Measurements from ENCODE around the gene MTMR6. TPM values are rescaled to one million over a fixed set of nuclear protein-coding genes. Genes with fewer than 3 reads are reported as not detected.

The MTMR6 gene
- total RNA-seq, 8 experiments from 2014 or later: 13.3 to 26.9 (median 18.9) TPM

DNA sequence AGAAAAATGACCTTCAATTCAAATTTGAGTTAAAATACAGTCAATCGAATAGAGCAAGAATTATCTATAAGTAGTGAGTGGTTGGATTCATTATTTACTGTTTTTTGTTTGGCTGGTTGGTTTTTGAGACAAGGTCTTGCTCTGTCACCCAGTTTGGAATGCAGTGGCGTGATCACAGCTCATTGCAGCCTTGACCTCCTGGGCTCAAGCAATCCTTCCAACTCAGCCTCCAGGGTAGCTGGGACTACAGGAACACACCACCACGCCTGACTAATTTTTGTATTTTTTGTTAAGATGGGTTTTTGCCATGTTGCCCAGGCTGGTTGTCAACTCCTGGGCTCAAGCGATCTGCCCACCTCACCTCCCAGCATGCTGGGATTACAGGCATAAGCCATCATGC lies 25.0 kb downstream of the MTMR6 start:
- 72 to 100% (median 97%) methylated on average over 1 to 4 of the region's 4 CpGs for WGBS, 10 experiments
- Histone ChIP-seq H3K27ac (no peak overlapping the region), H3K4me1 (replicated peaks in 1 of 2) (no peaks in the 10 kb centered on the region), H3K4me3 (no peak overlapping the region)
- no peak for ATAC-seq (replicated peaks in 6 of 8)
- in situ Hi-C loops (cut with MboI; ENCODE audit: low pct_unique_long_range_greater_than_20kb in 2 of 9, low sequenced_read_pairs in 9 of 9, unreplicated experiment in 9 of 9): no loop called here

DNA sequence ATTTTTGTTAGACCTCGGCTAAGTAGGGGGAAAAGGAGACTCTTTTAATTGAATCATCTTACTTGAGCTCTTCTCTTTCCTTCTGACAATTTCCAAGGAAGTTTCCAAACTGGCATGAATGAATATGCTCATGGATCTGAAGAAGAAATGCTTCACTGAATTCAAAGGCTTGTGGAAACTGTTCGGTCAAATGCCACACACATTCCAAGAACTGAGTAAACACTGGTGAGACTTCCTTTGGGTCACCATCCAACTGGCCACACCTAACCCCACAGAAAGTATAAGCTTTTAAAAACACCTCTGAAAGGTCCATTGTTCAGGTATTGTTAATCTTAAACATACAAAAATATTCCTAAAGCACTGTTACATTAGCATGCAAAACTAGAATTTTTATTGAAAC lies 33.6 kb downstream of the MTMR6 start:
- Histone ChIP-seq H3K27ac (no peak overlapping the region), H3K4me1 (replicated peaks in 1 of 2) (no peaks in the 10 kb centered on the region), H3K4me3 (no peak overlapping the region)
- in situ Hi-C loops (cut with MboI; ENCODE audit: low pct_unique_long_range_greater_than_20kb in 2 of 9, low sequenced_read_pairs in 9 of 9, unreplicated experiment in 9 of 9): no loop called here
- peak in 1 of 8 experiments; percentile 16 for ATAC-seq (replicated peaks in 6 of 8)
- WGBS, 10 experiments: 42 to 100% (median 91%) methylated on average over 1 to 2 of the region's 2 CpGs; no CpG with 5 or more reads in 2 of the 10 experiments

DNA sequence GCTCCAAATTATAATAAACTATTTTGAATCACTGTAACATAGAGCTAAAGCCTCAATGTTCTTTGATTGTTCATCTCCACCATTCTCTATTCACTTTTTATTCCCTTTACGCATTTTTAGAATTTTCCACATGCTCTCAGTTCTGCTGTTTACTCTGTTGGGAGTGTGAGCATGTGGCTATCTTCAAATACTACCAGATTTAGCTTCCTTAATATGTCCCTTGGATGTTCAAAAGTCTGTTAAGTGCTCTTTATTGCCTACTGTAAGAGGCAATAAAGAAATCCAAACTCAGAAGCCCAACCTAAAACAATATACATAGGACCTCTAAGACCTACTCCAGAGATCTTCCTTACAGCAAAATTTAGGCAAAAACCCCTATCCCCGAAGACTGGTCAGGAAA lies 34.5 kb downstream of the MTMR6 start:
- in situ Hi-C loops (cut with MboI; ENCODE audit: low pct_unique_long_range_greater_than_20kb in 2 of 9, low sequenced_read_pairs in 9 of 9, unreplicated experiment in 9 of 9): no loop called here
- Histone ChIP-seq H3K27ac (no peak overlapping the region), H3K4me1 (replicated peaks in 1 of 2) (no peaks in the 10 kb centered on the region), H3K4me3 (no peak overlapping the region)
- no peak for ATAC-seq (replicated peaks in 6 of 8)
- 83 to 100% (median 89%) methylated on average over 1 to 2 of the region's 2 CpGs for WGBS, 10 experiments

DNA sequence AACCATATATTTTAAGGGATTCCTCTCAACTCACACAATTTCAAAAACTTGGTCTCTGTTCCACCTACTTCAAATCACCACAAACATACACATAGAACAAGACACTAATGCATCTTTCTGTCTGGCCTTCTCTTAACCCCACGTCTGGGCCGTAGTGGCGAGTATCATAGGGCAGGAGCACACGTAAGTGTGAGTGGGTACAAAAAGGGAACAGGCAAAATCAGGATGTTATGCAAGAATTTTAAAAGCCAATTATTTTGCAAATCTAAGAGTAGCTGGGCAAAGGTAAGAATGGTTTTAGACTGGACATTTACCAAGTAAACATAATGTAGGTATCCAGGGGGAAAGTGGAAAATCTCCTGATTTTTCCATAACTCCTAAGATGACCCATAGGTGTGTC lies 35.1 kb downstream of the MTMR6 start:
- H3K27ac ChIP-seq: no peak overlapping the region
- in situ Hi-C loops (cut with MboI; ENCODE audit: low pct_unique_long_range_greater_than_20kb in 2 of 9, low sequenced_read_pairs in 9 of 9, unreplicated experiment in 9 of 9): no loop called here
- 60 to 100% (median 98%) methylated on average over 1 to 4 of the region's 4 CpGs; no CpG with 5 or more reads in 4 of the 10 experiments for WGBS, 10 experiments
- no peak overlapping the region for H3K4me3 ChIP-seq
- no peak for ATAC-seq (replicated peaks in 6 of 8)
- H3K4me1 ChIP-seq (replicated peaks in 1 of 2): no peaks in the 10 kb centered on the region

DNA sequence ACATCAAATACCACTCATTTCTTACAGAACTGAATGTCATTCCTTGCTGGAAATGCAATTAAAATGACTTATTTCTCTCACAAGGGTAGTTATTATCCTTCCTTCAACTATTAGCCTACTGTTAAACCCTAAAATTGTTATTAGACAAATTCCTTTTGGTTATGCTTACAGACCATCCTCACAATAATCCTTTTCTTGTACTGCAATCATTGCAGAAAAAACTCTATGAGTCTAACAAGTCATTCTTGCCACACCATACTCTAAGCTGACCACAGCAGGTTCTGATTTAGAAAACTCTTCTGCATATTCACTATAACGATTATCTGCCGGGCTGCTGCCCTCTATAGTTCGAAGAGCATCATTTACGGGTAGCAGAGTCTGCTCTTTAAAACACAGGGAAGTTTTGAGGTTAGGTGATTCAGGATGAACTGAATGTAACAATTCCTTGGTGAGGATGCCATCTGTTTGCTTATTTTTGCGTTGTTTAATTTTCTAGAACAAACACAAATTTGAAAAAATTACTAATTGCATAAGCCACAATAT lies 38.2 kb downstream of the MTMR6 start:
- Histone ChIP-seq H3K4me1 (replicated peaks in 1 of 2) (no peaks in the 10 kb centered on the region), H3K27ac (no peak overlapping the region), H3K4me3 (no peak overlapping the region)
- ATAC-seq (replicated peaks in 6 of 8): peak; percentile 56 to 99 (median 74)
- 0 to 44% (median 14%) methylated on average over 2 to 5 of the region's 5 CpGs for WGBS, 10 experiments
- in situ Hi-C loops (cut with MboI; ENCODE audit: low pct_unique_long_range_greater_than_20kb in 2 of 9, low sequenced_read_pairs in 9 of 9, unreplicated experiment in 9 of 9): no loop called here

DNA sequence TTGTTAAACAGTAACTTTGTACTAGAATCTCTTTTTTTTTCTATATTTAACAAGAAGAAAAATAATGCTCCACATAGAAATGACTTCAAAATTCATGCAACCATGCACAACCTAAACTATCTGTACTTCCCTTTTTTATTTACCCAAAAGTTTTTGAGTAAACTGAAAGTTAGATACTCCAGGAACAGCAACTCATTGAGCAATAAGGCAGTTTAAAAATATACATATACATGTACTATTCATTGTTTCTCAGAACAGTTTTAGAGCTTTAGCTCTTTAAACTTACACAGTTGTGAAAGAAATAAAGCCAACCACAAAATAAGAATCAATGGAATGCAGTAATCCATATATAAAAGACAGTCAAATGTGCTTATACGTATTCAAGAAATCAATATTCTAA lies 39.2 kb downstream of the MTMR6 start:
- H3K27ac ChIP-seq: no peak overlapping the region
- in situ Hi-C loops (cut with MboI; ENCODE audit: low pct_unique_long_range_greater_than_20kb in 2 of 9, low sequenced_read_pairs in 9 of 9, unreplicated experiment in 9 of 9): no loop called here
- no peak for ATAC-seq (replicated peaks in 6 of 8)
- H3K4me3 ChIP-seq: no peak overlapping the region
- 85 to 100% (median 100%) methylated on average over 1 of the region's 1 CpG; no CpG with 5 or more reads in 2 of the 10 experiments for WGBS, 10 experiments
- no peaks in the 10 kb centered on the region for H3K4me1 ChIP-seq (replicated peaks in 1 of 2)

DNA sequence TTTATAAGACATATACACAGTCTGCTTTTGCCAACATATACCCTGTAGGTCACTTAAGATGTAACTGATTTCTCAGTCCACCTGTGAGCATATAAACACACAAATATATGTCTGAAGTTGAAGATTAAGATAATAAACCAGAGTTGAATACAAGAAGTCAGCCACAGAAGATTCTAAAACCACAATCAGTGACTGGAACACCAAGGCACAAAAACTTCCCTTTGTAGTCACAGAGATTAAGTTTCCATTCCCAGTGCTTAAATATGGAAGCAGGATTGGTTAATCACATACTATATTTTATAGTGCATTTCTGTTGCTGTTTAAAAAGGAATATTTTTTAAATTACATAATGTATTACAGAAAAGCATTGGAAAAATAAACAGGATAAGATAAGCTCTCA lies 39.9 kb downstream of the MTMR6 start:
- in situ Hi-C loops (cut with MboI; ENCODE audit: low pct_unique_long_range_greater_than_20kb in 2 of 9, low sequenced_read_pairs in 9 of 9, unreplicated experiment in 9 of 9): no loop called here
- no peak overlapping the region for H3K4me3 ChIP-seq
- H3K27ac ChIP-seq: no peak overlapping the region
- no peaks in the 10 kb centered on the region for H3K4me1 ChIP-seq (replicated peaks in 1 of 2)
- ATAC-seq (replicated peaks in 6 of 8): no peak

DNA sequence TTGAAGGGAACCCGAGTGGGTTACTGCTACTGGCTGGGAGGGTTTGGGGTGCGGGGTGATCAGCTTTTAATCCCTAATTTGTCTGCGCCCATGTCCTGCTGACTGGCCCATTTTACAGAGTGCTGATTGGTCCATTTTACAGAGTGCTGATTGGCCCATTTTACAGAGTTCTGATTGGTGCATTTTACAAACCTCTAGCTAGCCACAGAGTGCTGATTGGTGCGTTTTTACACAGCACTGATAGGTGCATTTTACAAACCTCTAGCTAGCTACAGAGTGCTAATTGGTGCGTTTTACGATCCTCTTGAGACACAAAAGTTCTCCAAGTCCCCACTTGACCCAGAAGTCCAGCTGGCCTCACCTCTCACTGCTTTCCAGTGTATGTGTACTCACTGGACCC lies 43.2 kb downstream of the MTMR6 start:
- Histone ChIP-seq H3K4me1 (replicated peaks in 1 of 2) (no peaks in the 10 kb centered on the region), H3K4me3 (no peak overlapping the region), H3K27ac (no peak overlapping the region)
- no peak for ATAC-seq (replicated peaks in 6 of 8)
- in situ Hi-C loops (cut with MboI; ENCODE audit: low pct_unique_long_range_greater_than_20kb in 2 of 9, low sequenced_read_pairs in 9 of 9, unreplicated experiment in 9 of 9): no loop called here
- WGBS, 10 experiments: 81 to 100% (median 96%) methylated on average over 2 to 6 of the region's 6 CpGs; no CpG with 5 or more reads in 2 of the 10 experiments

DNA sequence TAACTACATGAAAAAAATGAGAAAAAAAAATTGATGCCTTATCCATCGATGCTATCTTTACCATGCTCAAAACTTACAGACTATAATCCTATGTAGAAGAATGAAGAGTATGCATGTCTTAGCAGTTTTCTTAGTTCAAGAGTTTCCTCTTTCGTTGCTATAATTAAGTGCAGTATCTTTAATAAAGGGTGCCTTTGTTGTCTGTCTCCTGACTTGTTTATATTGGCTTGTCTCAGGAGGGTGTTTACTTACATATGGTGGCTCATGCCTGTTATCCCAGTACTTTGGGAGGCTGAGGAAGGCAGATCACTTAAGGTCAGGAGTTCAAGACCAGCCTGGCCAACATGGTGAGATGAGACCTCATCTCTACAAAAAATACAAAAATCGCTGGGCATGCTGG lies 44.3 kb downstream of the MTMR6 start:
- WGBS, 10 experiments: 79 to 100% (median 93%) methylated on average over 1 to 3 of the region's 3 CpGs; no CpG with 5 or more reads in 1 of the 10 experiments
- no peaks in the 10 kb centered on the region for H3K4me1 ChIP-seq (replicated peaks in 1 of 2)
- ATAC-seq (replicated peaks in 6 of 8): no peak
- no peak overlapping the region for H3K4me3 ChIP-seq
- in situ Hi-C loops (cut with MboI; ENCODE audit: low pct_unique_long_range_greater_than_20kb in 2 of 9, low sequenced_read_pairs in 9 of 9, unreplicated experiment in 9 of 9): no loop called here
- no peak overlapping the region for H3K27ac ChIP-seq

DNA sequence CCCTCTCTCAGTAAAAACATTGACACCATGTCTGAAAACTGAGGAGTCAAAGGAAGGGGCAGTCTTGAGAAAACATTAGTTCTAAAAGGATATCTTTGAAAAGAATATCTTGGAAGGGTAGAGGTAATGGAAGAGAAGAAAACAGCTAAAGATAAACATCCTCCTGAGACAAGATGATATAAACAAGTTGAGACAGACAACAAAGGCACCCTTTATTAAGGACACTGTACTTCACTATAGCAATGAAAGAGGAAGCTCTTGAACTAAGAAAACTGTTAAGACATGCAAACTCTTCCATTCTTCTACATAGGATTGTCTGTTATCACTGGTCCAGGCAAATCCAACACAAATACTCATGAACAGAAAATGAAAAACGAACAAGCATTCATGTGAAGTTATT lies 46.3 kb downstream of the MTMR6 start:
- Histone ChIP-seq H3K4me1 (replicated peaks in 1 of 2) (no peaks in the 10 kb centered on the region), H3K4me3 (no peak overlapping the region), H3K27ac (no peak overlapping the region)
- in situ Hi-C loops (cut with MboI; ENCODE audit: low pct_unique_long_range_greater_than_20kb in 2 of 9, low sequenced_read_pairs in 9 of 9, unreplicated experiment in 9 of 9): no loop called here
- ATAC-seq (replicated peaks in 6 of 8): no peak
- WGBS, 10 experiments: 0% methylated on average over 1 of the region's 1 CpG; no CpG with 5 or more reads in 1 of the 10 experiments

DNA sequence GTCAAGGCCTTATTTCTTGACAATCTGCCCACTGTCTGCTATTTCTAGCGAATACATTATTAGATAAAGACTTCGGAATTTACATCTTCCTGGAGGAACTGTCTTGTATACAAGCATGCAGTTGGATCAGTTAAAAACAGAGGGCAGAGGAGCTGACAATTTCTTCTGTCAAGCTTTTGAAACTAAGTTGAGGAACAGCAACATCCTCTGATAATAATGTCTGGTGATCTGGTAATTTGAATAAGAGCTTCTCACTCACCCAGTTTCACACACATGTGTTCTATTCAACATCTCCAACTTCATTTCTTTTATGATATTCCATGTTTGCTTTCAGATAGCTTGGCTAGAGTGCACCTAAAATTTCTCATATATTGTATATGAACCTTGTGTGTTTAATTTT lies 50.2 kb downstream of the MTMR6 start:
- ATAC-seq (replicated peaks in 6 of 8): no peak
- in situ Hi-C loops (cut with MboI; ENCODE audit: low pct_unique_long_range_greater_than_20kb in 2 of 9, low sequenced_read_pairs in 9 of 9, unreplicated experiment in 9 of 9): no loop called here
- H3K4me1 ChIP-seq (replicated peaks in 1 of 2): no peaks in the 10 kb centered on the region
- no peak overlapping the region for H3K27ac ChIP-seq
- no peak overlapping the region for H3K4me3 ChIP-seq
- 50 to 100% (median 86%) methylated on average over 1 to 2 of the region's 2 CpGs for WGBS, 10 experiments

DNA sequence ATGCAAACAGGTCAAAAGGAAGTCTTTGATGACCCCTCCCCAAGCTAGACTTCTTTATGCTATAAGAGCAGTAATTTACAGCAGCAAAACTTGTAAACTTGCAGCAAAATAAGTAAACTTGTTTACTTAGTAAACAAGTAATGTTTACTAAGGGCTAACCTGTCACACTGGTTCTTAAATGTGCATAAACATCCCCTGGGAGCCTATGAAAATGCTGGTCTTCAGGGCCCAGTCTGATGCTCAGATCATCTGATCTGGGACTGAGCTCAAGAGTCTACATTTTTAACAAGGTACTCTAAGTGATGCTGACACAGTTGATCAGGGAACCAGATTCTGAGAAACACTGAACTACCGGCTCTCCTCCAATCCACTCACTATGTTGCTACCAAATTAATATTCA lies 53.4 kb downstream of the MTMR6 start:
- Histone ChIP-seq H3K4me1 (replicated peaks in 1 of 2) (no peaks in the 10 kb centered on the region), H3K4me3 (no peak overlapping the region), H3K27ac (no peak overlapping the region)
- 63 to 100% (median 96%) methylated on average over 1 of the region's 1 CpG; no CpG with 5 or more reads in 2 of the 10 experiments for WGBS, 10 experiments
- in situ Hi-C loops (cut with MboI; ENCODE audit: low pct_unique_long_range_greater_than_20kb in 2 of 9, low sequenced_read_pairs in 9 of 9, unreplicated experiment in 9 of 9): no loop called here
- no peak for ATAC-seq (replicated peaks in 6 of 8)

DNA sequence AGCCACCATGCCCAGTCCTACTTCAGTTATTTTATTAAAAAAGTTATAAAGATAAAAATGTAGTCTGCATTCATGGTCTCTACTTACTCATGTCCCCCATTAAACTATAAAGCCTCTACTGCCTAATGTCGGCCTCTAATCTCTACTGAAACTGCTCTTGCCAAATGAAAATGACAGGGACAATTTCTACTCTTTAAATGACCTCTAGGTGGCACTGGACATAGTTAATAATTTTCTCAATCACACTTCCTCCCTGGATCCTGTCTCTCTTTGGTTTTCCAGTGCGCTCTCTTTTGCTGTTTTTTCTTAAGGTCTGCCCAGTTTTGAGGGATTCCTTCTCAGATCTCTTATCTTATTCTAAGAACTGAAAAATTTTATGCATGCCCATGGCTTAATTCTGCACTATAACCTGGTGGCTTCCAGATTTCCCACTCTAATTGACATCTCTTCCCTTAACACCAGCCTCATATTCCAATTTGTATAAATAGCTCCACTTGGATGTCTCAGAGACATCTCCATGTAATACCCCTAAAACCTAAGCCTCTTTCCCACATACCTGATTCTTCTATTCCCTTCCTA lies 54.3 kb downstream of the MTMR6 start:
- WGBS, 10 experiments: 24 to 100% (median 75%) methylated on average over 1 to 2 of the region's 2 CpGs; no CpG with 5 or more reads in 2 of the 10 experiments
- Histone ChIP-seq H3K4me1 (replicated peaks in 1 of 2) (no peaks in the 10 kb centered on the region), H3K27ac (no peak overlapping the region), H3K4me3 (no peak overlapping the region)
- peak in 4 of 8 experiments; percentile 42 to 72 (median 67) for ATAC-seq (replicated peaks in 6 of 8)
- in situ Hi-C loops (cut with MboI; ENCODE audit: low pct_unique_long_range_greater_than_20kb in 2 of 9, low sequenced_read_pairs in 9 of 9, unreplicated experiment in 9 of 9): no loop called here

DNA sequence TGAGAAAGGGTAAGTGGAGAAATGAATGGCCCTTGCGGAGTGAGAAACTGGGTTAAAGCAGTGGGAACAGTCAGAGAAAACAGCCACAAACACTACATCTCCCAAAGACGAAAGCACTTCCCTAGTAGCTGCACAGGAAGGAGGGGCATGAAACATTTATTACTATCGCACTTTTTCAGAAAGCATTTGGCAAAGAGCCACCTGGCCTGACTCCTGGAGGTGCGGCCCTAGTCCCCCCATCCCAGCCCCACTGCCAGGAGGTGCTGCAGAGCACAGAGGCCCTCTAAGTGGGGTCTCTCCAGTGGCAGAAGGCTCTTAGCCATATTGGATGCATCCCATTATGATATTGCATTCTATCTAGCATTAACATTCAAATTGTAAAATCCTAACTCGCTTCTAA lies 55.8 kb downstream of the MTMR6 start:
- Histone ChIP-seq H3K4me3 (no peak overlapping the region), H3K27ac (no peak overlapping the region), H3K4me1 (replicated peaks in 1 of 2) (no peaks in the 10 kb centered on the region)
- in situ Hi-C loops (cut with MboI; ENCODE audit: low pct_unique_long_range_greater_than_20kb in 2 of 9, low sequenced_read_pairs in 9 of 9, unreplicated experiment in 9 of 9): no loop called here
- WGBS, 10 experiments: 11 to 100% (median 73%) methylated on average over 1 to 5 of the region's 5 CpGs; no CpG with 5 or more reads in 1 of the 10 experiments
- ATAC-seq (replicated peaks in 6 of 8): no peak
